Gastroesophageal sphincter (tissue), 4 donors: ENCODE data around the gene RBM19. TPM values are rescaled to one million over a fixed set of nuclear protein-coding genes. Genes with fewer than 3 reads are reported as not detected.
A peak's percentile ranks its signal among the peaks of the same experiment; 100 is the strongest.

Experiments
- ATAC-seq: fragments of 150-250 bp; one replicate; pipeline ENCODE4 v1.9.1; 2016; ENCODE audit warnings: mild to moderate bottlenecking, moderate library complexity
- H3K27ac ChIP-seq, 4 donors: fragments of 200-600 bp; sonication (generic) in 3 of 4; 1 replicate in 3 of 4; 2 replicates in 1 of 4; pipeline ENCODE4 v1.5.1; 2016 to 2019
- H3K27me3 ChIP-seq: fragments of 200-600 bp; sonication (generic); one replicate; pipeline ENCODE4 v1.5.1; 2019
- H3K36me3 ChIP-seq, 2 donors: fragments of 200-600 bp; sonication (generic); one replicate each; pipeline ENCODE4 v1.5.1; 2019; ENCODE audit warnings: control low read depth in 1 of 2
- H3K4me1 ChIP-seq, 3 donors: fragments of 200-600 bp; sonication (generic); 1 replicate in 2 of 3; 2 replicates in 1 of 3; pipeline ENCODE4 v1.5.1; 2016 to 2019; ENCODE audit warnings: control low read depth in 2 of 3
- H3K4me3 ChIP-seq, 2 donors: fragments of 200-600 bp; sonication (generic); one replicate each; pipeline ENCODE4 v1.5.1; 2019; ENCODE audit warnings: mild to moderate bottlenecking in 1 of 2, moderate library complexity in 1 of 2
- H3K9me3 ChIP-seq, 3 donors: fragments of 200-600 bp; sonication (generic); one replicate each; pipeline ENCODE4 v1.5.1; 2017 to 2019; ENCODE audit warnings: control low read depth in 2 of 3
- EP300 ChIP-seq: sonication (generic); formaldehyde crosslinking; IDR thresholded peaks from one replicate; pipeline ENCODE4 v1.6.1; 2017; ENCODE audit warnings: antibody characterized with exemption, mild to moderate bottlenecking
- POLR2A ChIP-seq, 2 donors: fragments of 450-650 bp; IDR thresholded peaks; one replicate each; pipeline ENCODE4 v1.6.1; 2017; ENCODE audit warnings: antibody characterized with exemption in 2 of 2, mild to moderate bottlenecking in 2 of 2, moderate library complexity in 1 of 2
- POLR2AphosphoS5 ChIP-seq: sonication (generic); formaldehyde crosslinking; IDR thresholded peaks from one replicate; pipeline ENCODE4 v1.6.1; 2017; ENCODE audit warnings: antibody characterized with exemption
- WGBS, 2 donors: methylation state at CpG; one replicate each; pipeline ENCODE4 v1.1.5; 2018; ENCODE audit warnings: low coverage in 1 of 2; 5-methylcytosine and 5-hydroxymethylcytosine counted together
- total RNA-seq, 4 donors: library from RNA; depleted of rRNA; stranded (reverse); fragments of >200 nt; gene quantifications; one replicate each; pipeline ENCODE4 v1.1.0, GENCODE V29; 2016
- TF ChIP-seq, protein P1 (sequence below), 4 experiments: fragments of 200-600 bp in 2 of 4; fragments of 450-650 bp in 2 of 4; sonication (generic) in 1 of 4; IDR thresholded peaks; one replicate each; pipeline ENCODE4 v1.5.1; 2017 to 2019; ENCODE audit warnings: antibody characterized with exemption in 4 of 4, mild to moderate bottlenecking in 2 of 4, moderate library complexity in 2 of 4

Gene RBM19
- total RNA-seq, 4 donors from 2014 or later = 24.5 to 45.3 (median 33.9) TPM

DNA sequence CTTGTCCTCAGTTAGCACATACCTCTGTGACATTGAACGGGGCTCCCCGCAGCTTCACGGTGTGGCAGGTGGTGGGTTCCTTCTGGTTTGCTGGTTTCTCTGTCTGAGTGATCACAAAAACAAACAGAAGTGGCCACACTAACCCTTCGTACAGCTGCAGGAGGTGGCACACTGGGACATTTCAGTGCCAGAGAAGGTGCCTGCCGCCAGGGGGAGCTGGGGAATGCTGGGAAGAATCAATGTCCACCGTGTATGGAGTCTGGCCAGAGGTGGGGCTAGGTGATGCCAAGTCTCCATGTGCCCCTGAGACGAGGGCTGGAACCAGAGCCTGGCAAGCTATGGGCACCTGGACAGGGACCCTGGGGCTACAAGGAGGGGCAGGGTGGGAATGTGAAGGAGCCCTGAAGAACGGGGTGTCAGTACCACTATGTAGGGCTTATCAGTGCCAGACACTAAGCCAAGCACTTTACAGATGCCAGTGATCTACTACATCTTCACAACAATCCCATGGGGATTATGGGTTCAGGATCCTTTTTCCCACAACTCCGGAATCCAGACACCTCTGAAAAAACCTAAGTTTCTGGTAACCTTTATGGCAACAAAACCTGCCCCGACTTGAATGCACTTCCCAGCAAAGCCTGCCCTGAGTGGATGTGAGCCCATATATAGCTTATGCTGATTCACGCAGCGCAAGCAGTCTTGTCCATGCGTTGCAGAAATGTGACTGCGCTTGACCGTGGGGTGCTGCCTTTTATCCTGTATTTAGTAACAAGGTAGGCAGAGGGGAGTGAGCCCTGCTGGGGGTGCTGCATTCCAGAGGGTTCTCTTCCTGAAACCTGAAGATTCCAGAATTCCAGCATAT, 10.8 kb downstream of the RBM19 start:
- no peak overlapping the region for H3K4me3 ChIP-seq
- no peaks in the 10 kb centered on the region for H3K4me1 ChIP-seq
- H3K27ac ChIP-seq = no peak overlapping the region
- 81 to 97% methylated on average over 4 to 5 of the region's 15 CpGs for WGBS, 2 donors
- no peak for TF ChIP-seq POLR2A (IDR thresholded peaks at IDR 0.05)
- TF ChIP-seq, protein P1, sequence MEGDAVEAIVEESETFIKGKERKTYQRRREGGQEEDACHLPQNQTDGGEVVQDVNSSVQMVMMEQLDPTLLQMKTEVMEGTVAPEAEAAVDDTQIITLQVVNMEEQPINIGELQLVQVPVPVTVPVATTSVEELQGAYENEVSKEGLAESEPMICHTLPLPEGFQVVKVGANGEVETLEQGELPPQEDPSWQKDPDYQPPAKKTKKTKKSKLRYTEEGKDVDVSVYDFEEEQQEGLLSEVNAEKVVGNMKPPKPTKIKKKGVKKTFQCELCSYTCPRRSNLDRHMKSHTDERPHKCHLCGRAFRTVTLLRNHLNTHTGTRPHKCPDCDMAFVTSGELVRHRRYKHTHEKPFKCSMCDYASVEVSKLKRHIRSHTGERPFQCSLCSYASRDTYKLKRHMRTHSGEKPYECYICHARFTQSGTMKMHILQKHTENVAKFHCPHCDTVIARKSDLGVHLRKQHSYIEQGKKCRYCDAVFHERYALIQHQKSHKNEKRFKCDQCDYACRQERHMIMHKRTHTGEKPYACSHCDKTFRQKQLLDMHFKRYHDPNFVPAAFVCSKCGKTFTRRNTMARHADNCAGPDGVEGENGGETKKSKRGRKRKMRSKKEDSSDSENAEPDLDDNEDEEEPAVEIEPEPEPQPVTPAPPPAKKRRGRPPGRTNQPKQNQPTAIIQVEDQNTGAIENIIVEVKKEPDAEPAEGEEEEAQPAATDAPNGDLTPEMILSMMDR (IDR thresholded peaks at IDR 0.05) = peak in 1 of 4 experiments; percentile 14
- no peak for TF ChIP-seq POLR2AphosphoS5
- H3K9me3 ChIP-seq = no peaks in the 10 kb centered on the region
- ATAC-seq = no peak
- no peaks in the 10 kb centered on the region for H3K27me3 ChIP-seq
- peaks cover 0 to 100% of the 10 kb centered on the region in 2 donors for H3K36me3 ChIP-seq

DNA sequence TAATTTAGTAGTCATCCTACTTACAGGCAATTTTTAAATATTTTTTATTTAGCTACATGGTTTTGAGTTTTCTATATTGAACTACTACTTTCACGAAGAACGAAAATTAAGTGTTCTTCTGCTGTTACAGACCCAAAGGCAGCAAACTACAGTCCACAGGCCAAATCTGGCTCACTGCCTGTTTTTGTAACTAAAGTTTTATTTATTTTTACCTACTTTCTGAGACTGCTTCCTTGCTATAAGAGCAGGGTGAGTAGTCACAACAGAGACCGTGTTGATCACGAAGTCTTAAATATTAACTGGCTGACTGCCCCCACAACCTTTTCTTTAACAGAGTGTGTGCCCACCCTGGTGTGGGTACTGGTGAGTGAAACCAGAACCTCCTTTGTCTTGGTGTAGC, 11.6 kb downstream of the RBM19 start:
- 82 to 94% methylated on average over 4 of the region's 4 CpGs for WGBS, 2 donors
- TF ChIP-seq, protein P1 (IDR thresholded peaks at IDR 0.05) = no peak
- no peak for TF ChIP-seq POLR2A (IDR thresholded peaks at IDR 0.05)
- no peak for TF ChIP-seq EP300
- no peak for TF ChIP-seq POLR2AphosphoS5
- H3K36me3 ChIP-seq = peaks cover 0 to 100% of the 10 kb centered on the region in 2 donors
- H3K9me3 ChIP-seq = no peaks in the 10 kb centered on the region
- H3K27me3 ChIP-seq = no peaks in the 10 kb centered on the region
- no peak overlapping the region for H3K4me3 ChIP-seq
- no peaks in the 10 kb centered on the region for H3K4me1 ChIP-seq
- no peak overlapping the region for H3K27ac ChIP-seq
- ATAC-seq = no peak

GRCh38 chr12:113950873-113951272, 15.3 kb downstream of the RBM19 start:
- no peak for TF ChIP-seq EP300
- TF ChIP-seq POLR2A (IDR thresholded peaks at IDR 0.05) = no peak
- no peak for TF ChIP-seq POLR2AphosphoS5
- TF ChIP-seq, protein P1 (IDR thresholded peaks at IDR 0.05) = no peak
- ATAC-seq = no peak
- no peak overlapping the region for H3K4me3 ChIP-seq
- peaks cover 0 to 100% of the 10 kb centered on the region in 2 donors for H3K36me3 ChIP-seq
- no peaks in the 10 kb centered on the region for H3K9me3 ChIP-seq
- no peaks in the 10 kb centered on the region for H3K27me3 ChIP-seq
- WGBS, 2 donors = 58 to 70% methylated on average over 2 of the region's 3 CpGs
- H3K4me1 ChIP-seq = no peaks in the 10 kb centered on the region
- no peak overlapping the region for H3K27ac ChIP-seq

GRCh38 chr12:113949321-113950305, 16.5 kb downstream of the RBM19 start:
- ATAC-seq = no peak
- Histone ChIP-seq H3K9me3 (no peaks in the 10 kb centered on the region), H3K4me1 (no peaks in the 10 kb centered on the region), H3K27me3 (no peaks in the 10 kb centered on the region), H3K36me3 (peaks cover 0 to 100% of the 10 kb centered on the region in 2 donors), H3K27ac (no peak overlapping the region), H3K4me3 (no peak overlapping the region)
- TF ChIP-seq POLR2A (IDR thresholded peaks at IDR 0.05) (no peak), POLR2AphosphoS5 (no peak), EP300 (no peak)
- TF ChIP-seq, protein P1 (IDR thresholded peaks at IDR 0.05) = no peak
- 96 to 100% methylated on average over 1 to 4 of the region's 10 CpGs for WGBS, 2 donors
